Measurements from ENCODE around the gene ZNF785.

DNA sequence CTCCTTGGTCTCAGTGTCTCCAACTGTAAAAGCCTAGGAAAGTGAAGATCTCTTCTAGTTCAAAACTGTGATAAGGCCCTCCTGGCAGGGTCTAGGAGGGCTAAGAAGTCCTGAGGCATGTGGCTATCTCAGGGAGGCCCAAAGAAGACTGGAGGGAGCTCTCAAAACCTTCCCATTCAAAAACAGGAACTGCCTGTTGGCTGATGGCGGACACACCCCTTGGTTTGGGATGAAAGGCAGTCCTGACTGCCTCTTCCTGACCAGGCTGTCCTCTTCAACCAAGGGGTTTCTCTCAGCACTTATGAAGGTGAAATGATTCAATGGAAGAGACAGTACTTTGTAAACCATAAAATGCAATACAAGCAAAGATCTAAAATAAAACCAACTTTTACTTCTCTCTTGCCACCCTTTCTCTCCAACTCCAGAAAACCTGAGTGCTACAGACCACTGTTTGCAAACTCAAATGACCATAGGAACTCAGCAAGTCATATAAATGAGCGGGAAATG, 32.1 kb downstream of the ZNF785 start:
- TF ChIP-seq, protein P1, sequence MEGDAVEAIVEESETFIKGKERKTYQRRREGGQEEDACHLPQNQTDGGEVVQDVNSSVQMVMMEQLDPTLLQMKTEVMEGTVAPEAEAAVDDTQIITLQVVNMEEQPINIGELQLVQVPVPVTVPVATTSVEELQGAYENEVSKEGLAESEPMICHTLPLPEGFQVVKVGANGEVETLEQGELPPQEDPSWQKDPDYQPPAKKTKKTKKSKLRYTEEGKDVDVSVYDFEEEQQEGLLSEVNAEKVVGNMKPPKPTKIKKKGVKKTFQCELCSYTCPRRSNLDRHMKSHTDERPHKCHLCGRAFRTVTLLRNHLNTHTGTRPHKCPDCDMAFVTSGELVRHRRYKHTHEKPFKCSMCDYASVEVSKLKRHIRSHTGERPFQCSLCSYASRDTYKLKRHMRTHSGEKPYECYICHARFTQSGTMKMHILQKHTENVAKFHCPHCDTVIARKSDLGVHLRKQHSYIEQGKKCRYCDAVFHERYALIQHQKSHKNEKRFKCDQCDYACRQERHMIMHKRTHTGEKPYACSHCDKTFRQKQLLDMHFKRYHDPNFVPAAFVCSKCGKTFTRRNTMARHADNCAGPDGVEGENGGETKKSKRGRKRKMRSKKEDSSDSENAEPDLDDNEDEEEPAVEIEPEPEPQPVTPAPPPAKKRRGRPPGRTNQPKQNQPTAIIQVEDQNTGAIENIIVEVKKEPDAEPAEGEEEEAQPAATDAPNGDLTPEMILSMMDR (IDR thresholded peaks at IDR 0.05): no peak
- TF ChIP-seq POLR2A (IDR thresholded peaks at IDR 0.05): no peak

All from lower leg skin (tissue), 3 donors.